H9 (cell line): Measurements from ENCODE around the gene PDIA6. TPM values are rescaled to one million over a fixed set of nuclear protein-coding genes. Genes with fewer than 3 reads are reported as not detected.

Source experiments
- DNase-seq: peaks from one replicate; pipeline ENCODE4 v3.0.0-alpha.2; 2017
- H2AFZ ChIP-seq: one replicate; pipeline ENCODE4 v1.6.1; 2013; ENCODE audit warnings: mild to moderate bottlenecking, low read length, control low read depth, moderate library complexity
- H2AK5ac ChIP-seq: 2 replicates; pipeline ENCODE4 v1.6.1; 2013; ENCODE audit warnings: low read length, control low read depth, mixed read lengths; ENCODE audit not compliant: insufficient read length
- H2BK120ac ChIP-seq: one replicate; pipeline ENCODE4 v1.6.1; 2013; ENCODE audit warnings: low read depth, mild to moderate bottlenecking, low read length, control low read depth, inconsistent platforms; ENCODE audit not compliant: poor library complexity, severe bottlenecking
- H2BK12ac ChIP-seq: 2 replicates; pipeline ENCODE4 v1.6.1; 2013; ENCODE audit warnings: low read length, control low read depth, mixed read lengths, low read depth; ENCODE audit not compliant: insufficient read length
- H2BK15ac ChIP-seq: 2 replicates; pipeline ENCODE4 v1.6.1; 2013; ENCODE audit warnings: low read depth, low read length, control low read depth
- H2BK20ac ChIP-seq: one replicate; pipeline ENCODE4 v1.6.1; 2013; ENCODE audit warnings: low read depth, mild to moderate bottlenecking, low read length, control low read depth, inconsistent platforms; ENCODE audit not compliant: poor library complexity, severe bottlenecking
- H2BK5ac ChIP-seq: 2 replicates; pipeline ENCODE4 v1.6.1; 2013; ENCODE audit warnings: low read length, control low read depth, mixed read lengths; ENCODE audit not compliant: insufficient read length
- H3K14ac ChIP-seq: 2 replicates; pipeline ENCODE4 v1.6.1; 2013; ENCODE audit warnings: low read length, control low read depth; ENCODE audit not compliant: insufficient read depth
- H3K18ac ChIP-seq: 2 replicates; pipeline ENCODE4 v1.6.1; 2013; ENCODE audit warnings: low read depth, mild to moderate bottlenecking, mixed read lengths, low read length, control low read depth; ENCODE audit not compliant: insufficient read length
- H3K23ac ChIP-seq: 2 replicates; pipeline ENCODE4 v1.6.1; 2013; ENCODE audit warnings: low read length, control low read depth, mixed read lengths, low read depth; ENCODE audit not compliant: insufficient read length
- H3K23me2 ChIP-seq: 2 replicates; pipeline ENCODE4 v1.6.1; 2013; ENCODE audit warnings: low read depth, mild to moderate bottlenecking, mixed read lengths, low read length, control low read depth; ENCODE audit not compliant: insufficient read length, poor library complexity, severe bottlenecking
- H3K27ac ChIP-seq: 2 replicates; pipeline ENCODE4 v1.5.1; 2013; ENCODE audit warnings: low read length, control low read depth, mixed read lengths, low read depth; ENCODE audit not compliant: insufficient read length
- H3K27me3 ChIP-seq: 2 replicates; pipeline ENCODE4 v1.6.1; 2013; ENCODE audit warnings: low read length, control low read depth, inconsistent platforms; ENCODE audit not compliant: insufficient read depth
- H3K4ac ChIP-seq: 2 replicates; pipeline ENCODE4 v1.6.1; 2013; ENCODE audit warnings: low read depth, mild to moderate bottlenecking, control low read depth, inconsistent platforms, low read length, moderate library complexity
- H3K4me1 ChIP-seq: 2 replicates; pipeline ENCODE4 v1.6.1; 2013; ENCODE audit warnings: low read length, control low read depth, inconsistent platforms; ENCODE audit not compliant: insufficient read depth
- H3K4me2 ChIP-seq: 2 replicates; pipeline ENCODE4 v1.6.1; 2013; ENCODE audit warnings: low read length, control low read depth, mixed read lengths; ENCODE audit not compliant: insufficient read length, insufficient read depth
- H3K56ac ChIP-seq: 2 replicates; pipeline ENCODE4 v1.6.1; 2013; ENCODE audit warnings: low read depth, mild to moderate bottlenecking, mixed read lengths, low read length, control low read depth; ENCODE audit not compliant: insufficient read length
- H3K79me1 ChIP-seq: 2 replicates; pipeline ENCODE4 v1.6.1; 2013; ENCODE audit warnings: low read depth, mild to moderate bottlenecking, moderate library complexity, low read length, control low read depth, inconsistent platforms; ENCODE audit not compliant: insufficient read depth, poor library complexity, severe bottlenecking
- H3K79me2 ChIP-seq: 2 replicates; pipeline ENCODE4 v1.6.1; 2013; ENCODE audit warnings: low read length, control low read depth, inconsistent platforms; ENCODE audit not compliant: insufficient read depth
- H3K9ac ChIP-seq: 2 replicates; pipeline ENCODE4 v1.6.1; 2013; ENCODE audit warnings: low read length, control low read depth, mixed read lengths; ENCODE audit not compliant: insufficient read length; ENCODE audit errors: extremely low read depth
- H3K9me3 ChIP-seq: one replicate; pipeline ENCODE4 v1.6.1; 2013; ENCODE audit warnings: low read depth, low read length, inconsistent platforms; ENCODE audit not compliant: control insufficient read depth
- H3T11ph ChIP-seq: one replicate; pipeline ENCODE4 v1.6.1; 2013; ENCODE audit warnings: mild to moderate bottlenecking, low read length, control low read depth, inconsistent platforms
- H4K20me1 ChIP-seq: one replicate; pipeline ENCODE4 v1.6.1; 2013; ENCODE audit not compliant: control insufficient read depth, insufficient read length, insufficient read depth
- H4K5ac ChIP-seq: 2 replicates; pipeline ENCODE4 v1.6.1; 2013; ENCODE audit warnings: low read depth, mild to moderate bottlenecking, mixed read lengths, low read length, control low read depth; ENCODE audit not compliant: insufficient read length
- H4K8ac ChIP-seq: replicated peaks from 2 replicates; pipeline ENCODE4 v1.6.1; 2013; ENCODE audit warnings: low read length, control low read depth, mixed read lengths, low read depth; ENCODE audit not compliant: insufficient read length
- H4K91ac ChIP-seq: 2 replicates; pipeline ENCODE4 v1.6.1; 2013; ENCODE audit warnings: low read depth, mild to moderate bottlenecking, moderate library complexity, mixed read lengths, low read length, control low read depth; ENCODE audit not compliant: insufficient read length
- H3K27ac Mint-ChIP-seq, 3 experiments: 2 replicates in 2 of 3; 3 replicates in 1 of 3; pipeline ENCODE4 v1.8.0; 2020 to 2021; ENCODE audit warnings: mixed read lengths in 3 of 3, mild to moderate bottlenecking in 1 of 3, moderate library complexity in 1 of 3
- H3K27me3 Mint-ChIP-seq: 2 replicates; pipeline ENCODE4 v1.8.0; 2021; ENCODE audit warnings: low read depth, mild to moderate bottlenecking, moderate library complexity, mixed read lengths
- H3K36me3 Mint-ChIP-seq, 3 experiments: 2 replicates in 2 of 3; 3 replicates in 1 of 3; pipeline ENCODE4 v1.8.0; 2020 to 2021; ENCODE audit warnings: low read depth in 3 of 3, mixed read lengths in 3 of 3; ENCODE audit not compliant: insufficient read depth in 1 of 3
- H3K4me1 Mint-ChIP-seq, 2 experiments: 2 replicates each; pipeline ENCODE4 v1.8.0; 2020; ENCODE audit warnings: mixed read lengths in 2 of 2
- H3K4me3 Mint-ChIP-seq, 2 experiments: 2 replicates in 1 of 2; 3 replicates in 1 of 2; pipeline ENCODE4 v1.8.0; 2020 to 2021; ENCODE audit warnings: mild to moderate bottlenecking in 2 of 2, mixed read lengths in 2 of 2, moderate library complexity in 1 of 2
- H3K9me3 Mint-ChIP-seq, 2 experiments: 2 replicates in 1 of 2; 3 replicates in 1 of 2; pipeline ENCODE4 v1.8.0; 2020; ENCODE audit warnings: mild to moderate bottlenecking in 2 of 2, mixed read lengths in 2 of 2, moderate library complexity in 1 of 2
- CTCF ChIP-seq: fragments of 200-600 bp; sonication (generic); conservative IDR thresholded peaks from 3 replicates; pipeline ENCODE4 v1.8.0; 2021; ENCODE audit warnings: antibody characterized with exemption, mild to moderate bottlenecking
- WGBS: extraction: QIAGEN DNeasy Blood & Tissue Kit; methylation state at CpG from one replicate; pipeline ENCODE4 v1.1.7; 2013; ENCODE audit warnings: missing lambda C conversion rate, low lambda C conversion rate, mixed read lengths; ENCODE audit not compliant: insufficient read length; ENCODE audit errors: extremely low coverage; 5-methylcytosine and 5-hydroxymethylcytosine counted together
- total RNA-seq: library from RNA; stranded (reverse); gene quantifications from 2 replicates; pipeline ENCODE4 v1.2.1, GENCODE V29; 2021

PDIA6 gene
- total RNA-seq, 1 experiment from 2014 or later: 301 TPM

DNA sequence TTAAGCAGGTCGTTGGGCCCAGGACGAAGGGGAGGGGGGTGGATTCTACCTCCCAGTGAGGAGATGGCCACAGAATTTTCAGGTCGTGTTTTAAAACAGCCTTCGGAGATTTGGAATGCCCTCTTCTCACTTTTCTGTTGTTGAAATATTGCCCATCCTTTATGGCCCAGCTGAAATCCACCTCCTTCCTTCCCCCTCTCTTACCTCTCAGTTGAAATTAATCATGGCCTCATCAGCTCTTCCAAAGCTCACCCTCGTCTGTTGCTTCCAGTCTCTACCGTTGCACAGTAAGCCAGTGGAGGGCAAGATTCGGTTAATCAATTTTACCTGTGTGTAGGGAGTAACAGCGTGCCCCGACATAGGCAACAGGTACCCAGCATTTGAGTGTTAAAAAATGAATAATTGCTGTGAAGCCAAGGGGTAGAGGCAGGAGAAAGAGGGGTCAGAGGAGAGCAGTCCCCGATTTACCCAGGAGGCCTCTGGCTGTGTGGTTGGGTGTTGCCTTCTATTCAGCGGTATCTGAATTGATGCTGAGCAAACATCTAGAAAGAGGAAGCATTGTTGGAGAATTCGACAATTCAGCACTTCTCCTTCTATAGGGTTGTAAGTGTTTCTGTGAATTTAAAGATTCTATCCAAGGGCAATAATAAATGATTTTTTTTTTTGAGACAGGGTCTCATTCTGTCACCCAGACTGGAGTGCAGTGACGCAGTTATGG is 8.6 kb upstream of the PDIA6 start:
- no peak overlapping the region for H2AFZ ChIP-seq
- H3K4me2 ChIP-seq: no peak overlapping the region
- no peak for TF ChIP-seq CTCF
- H4K5ac ChIP-seq: no peak overlapping the region
- Mint-ChIP-seq H3K9me3 (no peaks in the 10 kb centered on the region), H3K4me1 (peaks cover 2 to 7% of the 10 kb centered on the region in 2 experiments), H3K36me3 (no peaks in the 10 kb centered on the region), H3K27me3 (peaks cover 10% of the 10 kb centered on the region), H3K27ac (no peak overlapping the region), H3K4me3 (no peak overlapping the region)
- H3K23me2 ChIP-seq: no peaks in the 10 kb centered on the region
- DNase-seq: no peak
- H2BK5ac ChIP-seq: no peak overlapping the region
- no peak overlapping the region for H2BK12ac ChIP-seq
- no peaks in the 10 kb centered on the region for H3K79me1 ChIP-seq
- H2BK20ac ChIP-seq: no peak overlapping the region
- H3K14ac ChIP-seq: no peak overlapping the region
- no peak overlapping the region for H3K18ac ChIP-seq
- H3K23ac ChIP-seq: no peak overlapping the region
- H3K4me1 ChIP-seq: no peaks in the 10 kb centered on the region
- no peak overlapping the region for H2BK15ac ChIP-seq
- WGBS: no CpG with 5 or more reads among the region's 13 CpGs
- no peaks in the 10 kb centered on the region for H3K79me2 ChIP-seq
- no peak overlapping the region for H2AK5ac ChIP-seq
- no peak overlapping the region for H2BK120ac ChIP-seq
- no peaks in the 10 kb centered on the region for H3K9me3 ChIP-seq
- no peak overlapping the region for H3K9ac ChIP-seq
- H4K20me1 ChIP-seq: no peaks in the 10 kb centered on the region
- no peak overlapping the region for H3K4ac ChIP-seq
- H3K27ac ChIP-seq: no peak overlapping the region
- no peak overlapping the region for H3T11ph ChIP-seq
- no peaks in the 10 kb centered on the region for H3K27me3 ChIP-seq
- H4K91ac ChIP-seq: no peak overlapping the region
- H4K8ac ChIP-seq: no peak overlapping the region
- no peak overlapping the region for H3K56ac ChIP-seq
